HepG2 (cell line): ENCODE measurements around the gene RUNX2. TPM values are rescaled to one million over a fixed set of nuclear protein-coding genes. Genes with fewer than 3 reads are reported as not detected.

ENCODE experiments used
- ATAC-seq: fragments of 200-7000 bp; cut with Tn5 transposase; 3 replicates; pipeline ENCODE4 v1.9.1; 2020; ENCODE audit warnings: mild to moderate bottlenecking, moderate library complexity
- BruUV-seq: library from RNA; stranded (reverse); fragments of 400-500 nt; replicated peaks from 2 replicates; lab custom pipeline; 2021; lab: Mats Ljungman, UMichigan
- CTCF ChIA-PET: fragments of 300-600 bp; formaldehyde crosslinking; extraction: SDS; loops from one replicate; lab custom pipeline; 2021; ENCODE audit warnings: low total read pairs, inconsistent platforms, low intra/inter-chr PET ratio; lab: Yijun Ruan, JAX
- POLR2A ChIA-PET: fragments of 350-600 bp; sonication (Branson Sonifier 250); formaldehyde crosslinking; loops from one replicate; lab custom pipeline; 2020; ENCODE audit warnings: antibody characterized with exemption, inconsistent platforms; lab: Yijun Ruan, JAX
- DNase-seq: peaks from one replicate; pipeline ENCODE4 v3.0.0-alpha.2; 2015; ENCODE audit warnings: low spot score
- FAIRE-seq: peaks from 3 replicates; lab custom pipeline; 2011; peaks lifted over from hg19 to GRCh38; lab: Jason Lieb, UNC
- H2AFZ ChIP-seq: one replicate; pipeline ENCODE4 v1.6.1; 2011; ENCODE audit warnings: low read length, inconsistent platforms
- H3K27ac ChIP-seq: fragments of 300-600 bp; 3 replicates; pipeline ENCODE4 v1.8.0; 2011; ENCODE audit warnings: mixed run types, mild to moderate bottlenecking, mixed read lengths, low read length, inconsistent platforms; ENCODE audit not compliant: insufficient read depth; ENCODE audit errors: extremely low read length
- H3K27me3 ChIP-seq, 2 experiments: fragments of 200-600 bp in 1 of 2; 2 replicates in 1 of 2; 3 replicates in 1 of 2; pipeline versions ENCODE4 v1.6.0 to v1.8.0; 2011; ENCODE audit warnings: low read length in 2 of 2, mild to moderate bottlenecking in 2 of 2, moderate library complexity in 2 of 2, inconsistent platforms in 1 of 2; ENCODE audit not compliant: insufficient read depth in 2 of 2, control insufficient read depth in 1 of 2
- H3K36me3 ChIP-seq, 2 experiments: fragments of 200-600 bp in 1 of 2; replicated peaks in 1 of 2; 2 replicates in 1 of 2; 3 replicates in 1 of 2; pipeline versions ENCODE4 v1.5.1 to v1.8.0; 2011; ENCODE audit warnings: low read length in 2 of 2, inconsistent platforms in 1 of 2; ENCODE audit not compliant: insufficient read depth in 2 of 2, control insufficient read depth in 1 of 2
- H3K4me1 ChIP-seq: 2 replicates; pipeline ENCODE4 v1.5.1; 2012; ENCODE audit warnings: low read length, inconsistent platforms; ENCODE audit not compliant: insufficient read depth
- H3K4me2 ChIP-seq: 2 replicates; pipeline ENCODE4 v1.6.0; 2011; ENCODE audit warnings: low read depth, low read length, inconsistent platforms
- H3K4me3 ChIP-seq, 3 experiments: fragments of 200-600 bp in 1 of 3; sonication (generic), shearing (Covaris generic) in 1 of 3; replicated peaks in 1 of 3; 2 replicates each; pipeline ENCODE4 v1.5.1; 2011 to 2016; ENCODE audit warnings: low read length in 3 of 3, inconsistent platforms in 2 of 3, low read depth in 2 of 3, mild to moderate bottlenecking in 2 of 3, control low read depth in 1 of 3, mixed read lengths in 1 of 3; ENCODE audit not compliant: insufficient read depth in 1 of 3
- H3K79me2 ChIP-seq: one replicate; pipeline ENCODE4 v1.6.1; 2011; ENCODE audit warnings: low read length, inconsistent platforms; ENCODE audit not compliant: insufficient read depth
- H3K9ac ChIP-seq: 2 replicates; pipeline ENCODE4 v1.6.0; 2011; ENCODE audit warnings: mild to moderate bottlenecking, low read depth, low read length, inconsistent platforms; ENCODE audit not compliant: insufficient read depth
- H3K9me3 ChIP-seq: 2 replicates; pipeline ENCODE4 v1.5.1; 2012; ENCODE audit warnings: mild to moderate bottlenecking, low read length
- H4K20me1 ChIP-seq: 2 replicates; pipeline ENCODE4 v1.6.0; 2011; ENCODE audit warnings: inconsistent platforms, mild to moderate bottlenecking, low read length, moderate library complexity; ENCODE audit not compliant: insufficient read depth
- CEBPG ChIP-seq: IDR thresholded peaks from 2 replicates; pipeline ENCODE4 v1.6.1; 2016
- CREBL2 ChIP-seq: sonication (generic); formaldehyde crosslinking; IDR thresholded peaks from 2 replicates; pipeline ENCODE4 v1.8.1; 2023; ENCODE audit warnings: missing genetic modification reagents, mild to moderate bottlenecking, borderline replicate concordance
- GABPA ChIP-seq, 2 experiments: IDR thresholded peaks; 2 replicates each; pipeline ENCODE4 v1.6.1; 2011 to 2016; ENCODE audit warnings: low read depth in 2 of 2, low read length in 1 of 2, missing biosample characterization in 1 of 2, missing genetic modification characterization in 1 of 2
- HNF4G ChIP-seq, 2 experiments: sonication (generic) in 1 of 2; formaldehyde crosslinking in 1 of 2; IDR thresholded peaks; 2 replicates each; pipeline versions ENCODE4 v1.4.0 to v1.6.1; 2011 to 2020; ENCODE audit warnings: borderline replicate concordance in 2 of 2, low read depth in 2 of 2, mild to moderate bottlenecking in 2 of 2, low read length in 1 of 2, missing genetic modification reagents in 1 of 2, moderate library complexity in 1 of 2
- HOXA3 ChIP-seq: sonication (generic); formaldehyde crosslinking; IDR thresholded peaks from 2 replicates; pipeline ENCODE4 v1.5.0; 2020; ENCODE audit warnings: missing genetic modification reagents
- HOXA5 ChIP-seq: sonication (generic); formaldehyde crosslinking; IDR thresholded peaks from 2 replicates; pipeline ENCODE4 v1.4.0; 2020; ENCODE audit warnings: missing genetic modification reagents
- SIN3A ChIP-seq: IDR thresholded peaks from 2 replicates; pipeline ENCODE4 v1.6.1; 2011; ENCODE audit warnings: low read depth, mild to moderate bottlenecking, control low read depth, low read length, borderline replicate concordance
- TFDP1 ChIP-seq: IDR thresholded peaks from 2 replicates; pipeline ENCODE4 v1.6.1; 2016; ENCODE audit warnings: missing compliant biosample characterization, missing genetic modification reagents, borderline replicate concordance
- TP53 ChIP-seq: sonication (generic); formaldehyde crosslinking; conservative IDR thresholded peaks from 2 replicates; pipeline ENCODE4 v1.4.0; 2020; ENCODE audit warnings: missing genetic modification reagents
- WIZ ChIP-seq: sonication (generic); formaldehyde crosslinking; IDR thresholded peaks from 2 replicates; pipeline ENCODE4 v1.5.1; 2020; ENCODE audit warnings: mild to moderate bottlenecking, missing genetic modification reagents
- YEATS2 ChIP-seq: sonication (generic); formaldehyde crosslinking; IDR thresholded peaks from 2 replicates; pipeline ENCODE4 v1.4.0; 2020; ENCODE audit warnings: missing genetic modification reagents, borderline replicate concordance
- ZNF549 ChIP-seq: sonication (generic); formaldehyde crosslinking; IDR thresholded peaks from 2 replicates; pipeline ENCODE4 v1.5.0; 2020; ENCODE audit warnings: missing genetic modification reagents
- ZNF839 ChIP-seq: sonication (generic); formaldehyde crosslinking; IDR thresholded peaks from 2 replicates; pipeline ENCODE4 v1.4.0; 2020; ENCODE audit warnings: missing genetic modification reagents, mild to moderate bottlenecking, borderline replicate concordance
- WGBS: methylation state at CpG from one replicate; pipeline ENCODE4 v1.1.6; 2017; ENCODE audit warnings: low lambda C conversion rate; 5-methylcytosine and 5-hydroxymethylcytosine counted together
- in situ Hi-C: cut with HindIII; loops from 2 replicates; pipeline ENCODE4 v1.10.0; 2017; ENCODE audit warnings: low pct_unique_long_range_greater_than_20kb; ENCODE audit not compliant: extremely low pct_ligation_motif_present
- intact Hi-C: fragments of 100-400 bp; cut with micrococcal nuclease; formaldehyde crosslinking; loops from one replicate; pipeline ENCODE4 v1.10.0; 2022; ENCODE audit not compliant: unreplicated experiment
- polyA plus RNA-seq, 8 experiments: library from polyadenylated mRNA; depleted of rRNA in 3 of 8; stranded (reverse) in 7 of 8; unstranded in 1 of 8; fragments of >200 nt; fragmentation: Illumina TruSeq in 4 of 8; extraction: Trizol in 4 of 8; gene quantifications; 2 replicates each; pipeline versions ENCODE4 v1.2.1 to v1.2.3, GENCODE V29; 2011 to 2016; ENCODE audit warnings: low read depth in 4 of 8, missing spikeins in 1 of 8, mixed read lengths in 1 of 8; ENCODE audit not compliant: insufficient read depth in 1 of 8
- total RNA-seq, 5 experiments: library from RNA; depleted of rRNA; stranded (reverse); fragments of >200 nt; fragmentation: Illumina TruSeq; extraction: Trizol; gene quantifications; 2 replicates each; pipeline ENCODE4 v1.2.3, GENCODE V29; 2016; ENCODE audit warnings: low read depth in 1 of 5
- TF ChIP-seq, protein P1 (sequence below): sonication (generic); formaldehyde crosslinking; IDR thresholded peaks from 2 replicates; pipeline ENCODE4 v1.8.1; 2023; ENCODE audit warnings: mild to moderate bottlenecking, missing genetic modification reagents
- TF ChIP-seq, protein P2 (sequence below): sonication (generic); formaldehyde crosslinking; IDR thresholded peaks from 2 replicates; pipeline ENCODE4 v1.4.0; 2020; ENCODE audit warnings: mild to moderate bottlenecking, missing genetic modification reagents

Gene RUNX2
- total and polyA plus RNA-seq, 2 of the 13 experiments (the other 11 are each of a cell fraction or from before 2014, with no cell fraction given) = not detected

DNA sequence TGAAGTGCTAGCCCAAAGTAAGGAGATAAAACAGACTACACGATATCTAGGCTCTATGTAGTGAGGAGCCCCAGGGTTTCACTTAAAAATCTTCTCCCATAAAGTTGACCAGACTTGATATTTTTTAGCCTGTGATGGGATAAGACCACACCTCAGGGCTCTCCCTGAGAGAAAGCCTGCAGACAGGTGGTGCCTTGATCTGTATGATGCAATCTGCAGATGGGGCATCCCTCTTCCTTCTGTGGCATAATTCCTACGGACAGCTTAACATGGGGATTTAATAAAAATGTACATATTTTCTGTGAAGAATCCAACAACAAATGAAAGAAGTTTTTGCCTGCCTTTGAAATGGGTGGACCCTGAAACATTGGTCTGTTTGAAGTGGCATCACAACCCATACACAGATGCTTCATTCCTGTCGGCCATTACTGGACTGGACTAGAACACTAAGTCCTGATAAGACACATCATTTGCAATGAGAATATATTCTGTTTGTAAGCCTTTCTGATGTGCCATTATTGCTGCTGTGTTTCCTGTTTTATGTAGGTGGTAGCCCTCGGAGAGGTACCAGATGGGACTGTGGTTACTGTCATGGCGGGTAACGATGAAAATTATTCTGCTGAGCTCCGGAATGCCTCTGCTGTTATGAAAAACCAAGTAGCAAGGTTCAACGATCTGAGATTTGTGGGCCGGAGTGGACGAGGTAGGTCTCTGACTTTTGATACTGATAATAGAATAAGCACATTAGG is 103.4 kb downstream of the RUNX2 start (continued):
- no peak for TF ChIP-seq CEBPG (CRISPR knock-in tag)
- no peak for TF ChIP-seq CREBL2 (CRISPR knock-in tag)

- CTCF ChIA-PET = no interaction called here
- BruUV-seq = no TSS peak
- intact Hi-C loops = no loop called here
- no peak overlapping the region for H3K4me3 ChIP-seq
- POLR2A ChIA-PET = no interaction called here
- H3K9me3 ChIP-seq = no peaks in the 10 kb centered on the region
- TF ChIP-seq HOXA3 (CRISPR knock-in tag) (no peak), YEATS2 (CRISPR knock-in tag) (no peak), TFDP1 (CRISPR knock-in tag) (no peak), GABPA (IDR thresholded peaks at IDR 0.05; ENCODE audit: low read depth, low read length) (no peak), GABPA (CRISPR knock-in tag; IDR thresholded peaks at IDR 0.05; ENCODE audit: low read depth) (no peak), HOXA5 (CRISPR knock-in tag) (no peak), ZNF549 (CRISPR knock-in tag) (no peak), WIZ (CRISPR knock-in tag) (no peak), HNF4G (IDR thresholded peaks at IDR 0.05; ENCODE audit: borderline replicate concordance, low read depth, low read length) (no peak), HNF4G (CRISPR knock-in tag; IDR thresholded peaks at IDR 0.05; ENCODE audit: borderline replicate concordance, low read depth) (no peak), SIN3A (no peak), ZNF839 (CRISPR knock-in tag) (no peak), TP53 (CRISPR knock-in tag) (no peak)
- TF ChIP-seq, protein P1, sequence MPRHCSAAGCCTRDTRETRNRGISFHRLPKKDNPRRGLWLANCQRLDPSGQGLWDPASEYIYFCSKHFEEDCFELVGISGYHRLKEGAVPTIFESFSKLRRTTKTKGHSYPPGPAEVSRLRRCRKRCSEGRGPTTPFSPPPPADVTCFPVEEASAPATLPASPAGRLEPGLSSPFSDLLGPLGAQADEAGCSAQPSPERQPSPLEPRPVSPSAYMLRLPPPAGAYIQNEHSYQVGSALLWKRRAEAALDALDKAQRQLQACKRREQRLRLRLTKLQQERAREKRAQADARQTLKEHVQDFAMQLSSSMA (CRISPR knock-in tag) = no peak
- TF ChIP-seq, protein P2, sequence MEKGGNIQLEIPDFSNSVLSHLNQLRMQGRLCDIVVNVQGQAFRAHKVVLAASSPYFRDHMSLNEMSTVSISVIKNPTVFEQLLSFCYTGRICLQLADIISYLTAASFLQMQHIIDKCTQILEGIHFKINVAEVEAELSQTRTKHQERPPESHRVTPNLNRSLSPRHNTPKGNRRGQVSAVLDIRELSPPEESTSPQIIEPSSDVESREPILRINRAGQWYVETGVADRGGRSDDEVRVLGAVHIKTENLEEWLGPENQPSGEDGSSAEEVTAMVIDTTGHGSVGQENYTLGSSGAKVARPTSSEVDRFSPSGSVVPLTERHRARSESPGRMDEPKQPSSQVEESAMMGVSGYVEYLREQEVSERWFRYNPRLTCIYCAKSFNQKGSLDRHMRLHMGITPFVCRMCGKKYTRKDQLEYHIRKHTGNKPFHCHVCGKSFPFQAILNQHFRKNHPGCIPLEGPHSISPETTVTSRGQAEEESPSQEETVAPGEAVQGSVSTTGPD = no peak
- DNase-seq (no peak), ATAC-seq (no peak), FAIRE-seq (no peak)
- 0 out of 2 replicates have a peak, but pooled peaks cover 4% of the 10 kb centered on the region for H3K4me1 ChIP-seq
- no peak overlapping the region for H3K9ac ChIP-seq
- no peak overlapping the region for H3K4me2 ChIP-seq
- WGBS = 4% methylated on average over 2 of the region's 2 CpGs
- H3K79me2 ChIP-seq = no peaks in the 10 kb centered on the region
- H3K36me3 ChIP-seq = no peaks in the 10 kb centered on the region
- no peaks in the 10 kb centered on the region for H3K27me3 ChIP-seq
- H3K27ac ChIP-seq = no peak overlapping the region
- H4K20me1 ChIP-seq = no peaks in the 10 kb centered on the region
- in situ Hi-C loops = no loop called here
- H2AFZ ChIP-seq = no peak overlapping the region
Observed at GRCh38 chr6:45432977-45433376, 104.8 kb downstream of the RUNX2 start.
